Gastrocnemius medialis (tissue), 4 donors: ENCODE results near the gene OFD1.

Experiments
- CTCF ChIP-seq, 5 experiments: fragments of 450-650 bp in 3 of 5; fragments of 200-600 bp in 2 of 5; sonication (generic) in 2 of 5; IDR thresholded peaks in 4 of 5; conservative IDR thresholded peaks in 1 of 5; 1 replicate in 4 of 5; 2 replicates in 1 of 5; pipeline ENCODE4 v1.5.1; 2016 to 2019; ENCODE audit warnings: antibody characterized with exemption in 5 of 5, mild to moderate bottlenecking in 3 of 5, moderate library complexity in 3 of 5
- POLR2A ChIP-seq, 2 donors: fragments of 450-650 bp; IDR thresholded peaks; one replicate each; pipeline ENCODE4 v1.6.1; 2017; ENCODE audit warnings: antibody characterized with exemption in 2 of 2, mild to moderate bottlenecking in 2 of 2, moderate library complexity in 2 of 2

GRCh38 chrX:13733506-13733905, 1.0 kb upstream of the OFD1 start:
- TF ChIP-seq POLR2A (IDR thresholded peaks at IDR 0.05) = no peak
- no peak for TF ChIP-seq CTCF (IDR thresholded peaks at IDR 0.05 in 4 of 5, conservative IDR thresholded peaks at IDR 0.05 in 1 of 5)
